Measurements from ENCODE around the gene AAK1.

DNA sequence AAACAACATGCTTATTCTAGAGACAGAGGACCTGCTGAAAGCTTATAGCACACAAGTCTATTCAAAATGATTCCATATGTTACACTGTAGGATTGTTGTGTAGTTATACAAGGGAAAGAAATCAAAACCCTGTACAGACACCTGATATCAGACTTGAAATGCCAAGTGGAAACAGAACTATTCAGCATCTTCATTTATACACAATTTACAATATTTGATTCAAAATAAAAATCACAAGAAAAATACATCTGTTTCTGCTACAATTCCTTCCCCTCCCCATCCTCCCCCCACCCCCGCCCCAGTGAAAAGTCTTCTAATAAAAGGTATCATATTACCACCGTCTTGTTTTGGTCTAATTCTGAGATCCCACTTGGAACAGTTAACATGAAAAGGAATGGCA, 168.9 kb downstream of the AAK1 start:
- no peak for TF ChIP-seq YY1 (IDR thresholded peaks at IDR 0.05; ENCODE audit: insufficient read depth, insufficient read length)
- TF ChIP-seq ZNF274 (IDR thresholded peaks at IDR 0.05; ENCODE audit: low read depth, low read length) = no peak
- TF ChIP-seq SUZ12 (IDR thresholded peaks at IDR 0.05; ENCODE audit: extremely low read depth, insufficient read depth, insufficient read length) = no peak

Data from NT2/D1 (cell line).